HG03064 (cell line): Measurements from ENCODE around the gene METTL2B.
"Not testable (repeated sequence)": the region's sequence is repeated elsewhere in the genome, so short reads cannot be mapped to it uniquely, and the experiment has no call there.

ENCODE experiments used
- ATAC-seq: cut with Tn5 transposase; IDR thresholded peaks from one replicate; pipeline ENCODE4 v1.9.1; 2021; ENCODE audit warnings: low read depth; ENCODE audit not compliant: unreplicated experiment

METTL2B gene

DNA sequence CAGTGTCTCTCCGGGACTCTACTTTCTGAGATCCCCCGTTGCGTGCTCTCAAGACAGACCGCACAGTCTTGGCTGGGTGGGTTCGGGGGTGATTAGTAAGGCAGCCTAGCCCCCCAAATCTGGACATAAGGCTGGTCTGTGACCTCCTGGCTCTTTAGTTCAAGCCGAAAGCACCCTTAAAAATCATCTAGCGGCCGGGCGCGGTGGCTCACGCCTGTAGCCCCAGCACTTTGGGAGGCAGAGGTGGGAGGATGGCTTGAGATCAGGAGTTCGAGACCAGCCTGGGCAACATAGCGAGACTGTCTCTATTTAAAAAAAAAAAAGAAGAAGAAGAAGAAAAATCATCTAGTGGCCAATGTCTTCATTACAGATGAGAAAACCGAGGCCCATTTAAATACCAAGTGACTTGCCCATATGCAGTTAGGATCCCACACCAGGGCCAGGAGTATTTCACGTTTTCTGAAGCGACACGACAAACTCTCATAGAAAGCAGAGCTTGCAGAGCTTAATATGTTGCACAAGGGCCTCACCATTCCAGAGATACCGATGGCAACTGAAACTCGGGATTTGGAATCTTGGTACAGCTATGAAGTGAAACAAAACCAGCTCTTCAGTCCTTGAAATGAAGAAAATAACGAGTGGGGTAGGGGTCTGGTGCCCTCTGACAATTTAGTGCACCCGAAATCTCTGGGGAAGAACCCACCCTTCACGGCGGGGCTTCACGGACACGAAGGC is 21.6 kb upstream of the METTL2B start:
- no peak for ATAC-seq

DNA sequence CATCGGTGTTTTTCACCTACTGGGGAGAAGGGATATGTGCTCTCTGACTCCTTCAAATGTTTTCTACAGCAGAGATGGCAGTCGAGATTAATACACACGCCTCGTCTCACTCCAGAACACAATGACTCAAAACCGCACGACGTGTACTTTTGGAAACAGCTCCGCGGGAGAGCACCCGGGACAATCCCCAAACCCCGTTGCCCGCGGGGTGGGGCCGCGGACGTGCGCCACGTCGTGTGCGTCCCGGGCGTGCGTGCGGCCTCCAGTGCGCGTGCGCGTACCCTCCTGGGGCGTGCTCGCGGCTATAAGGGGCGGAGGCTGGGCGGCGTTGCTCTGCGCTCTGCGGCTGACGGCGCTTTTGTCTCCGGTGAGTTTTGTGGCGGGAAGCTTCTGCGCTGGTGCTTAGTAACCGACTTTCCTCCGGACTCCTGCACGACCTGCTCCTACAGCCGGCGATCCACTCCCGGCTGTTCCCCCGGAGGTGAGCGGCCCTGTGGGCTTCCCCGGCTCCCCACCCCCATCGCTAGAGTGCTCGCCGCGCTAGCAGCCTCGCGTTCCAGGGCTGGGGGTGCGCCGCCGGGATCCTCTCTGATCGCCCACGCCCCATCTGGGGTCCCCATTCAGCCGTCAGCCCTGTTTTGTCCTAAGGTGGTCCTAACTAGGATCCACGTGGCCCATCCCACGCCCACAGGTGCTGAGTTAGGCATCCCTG is 20.8 kb upstream of the METTL2B start, which contains the start of gene HILPDA:
HILPDA (plus strand) TSS at position 336 of the 712 bp plus-strand sequence. CDS start 1,391 bp downstream, outside the sequence.
- ATAC-seq, result peak; percentile 74

DNA sequence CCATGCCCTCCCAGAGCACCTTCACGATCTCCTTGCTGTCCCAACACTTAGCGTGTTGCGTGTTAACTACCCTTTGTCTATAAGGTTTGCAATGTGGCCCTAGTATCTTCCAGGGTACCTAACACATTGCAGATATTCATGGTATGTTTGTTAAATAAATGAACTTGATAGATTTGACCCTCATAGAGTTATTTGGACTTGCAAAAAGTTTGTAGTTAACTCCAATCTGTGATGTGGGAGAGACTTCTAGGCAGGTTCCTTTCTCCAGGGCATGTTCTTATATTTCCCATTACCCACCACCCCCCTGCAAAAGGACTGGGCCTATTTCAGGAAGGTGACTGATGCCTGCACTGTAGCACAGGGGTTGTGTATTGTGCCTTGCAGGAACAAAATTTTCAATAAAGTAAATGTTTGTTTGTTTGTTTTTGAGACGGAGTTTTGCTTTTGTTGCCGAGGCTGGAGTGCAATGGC is 20.3 kb upstream of the METTL2B start:
- no peak for ATAC-seq

DNA sequence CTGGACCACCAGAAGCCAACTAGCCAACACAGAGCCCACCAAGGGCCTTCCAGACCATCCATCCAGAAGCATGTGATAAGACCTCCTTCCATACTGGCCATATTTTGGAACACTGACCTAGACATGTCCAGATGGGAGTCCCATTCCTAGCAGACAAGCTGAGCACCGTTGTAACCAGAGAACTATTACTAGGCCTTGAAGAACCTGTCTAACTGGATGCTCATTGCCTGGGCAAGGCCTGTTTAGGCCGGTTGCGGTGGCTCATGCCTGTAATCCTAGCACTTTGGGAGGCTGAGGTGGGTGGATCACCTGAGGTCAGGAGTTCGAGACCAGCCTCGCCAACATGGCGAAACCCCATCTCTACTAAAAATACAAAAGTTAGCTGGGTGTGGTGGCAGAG is 19.2 kb upstream of the METTL2B start:
- not testable (repeated sequence) for ATAC-seq

DNA sequence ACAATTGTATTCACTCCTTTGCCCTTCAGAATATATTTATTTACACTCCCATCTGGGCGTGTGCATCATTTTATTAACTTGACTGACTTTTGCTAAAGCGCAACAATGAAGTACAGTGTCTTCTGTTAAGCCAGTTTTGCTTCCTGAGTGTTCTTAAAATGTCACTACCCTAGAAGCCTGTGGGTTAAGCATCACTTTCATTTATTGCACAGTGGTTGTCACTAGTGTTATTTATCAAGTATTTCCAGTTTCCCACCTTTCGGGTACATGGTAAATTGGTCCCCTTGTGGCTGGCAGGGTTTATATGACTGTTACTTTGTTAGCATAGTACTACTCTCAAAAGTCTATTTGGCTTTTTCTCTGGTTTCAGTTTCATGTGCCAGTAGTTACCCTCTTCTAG is 17.6 kb upstream of the METTL2B start:
- peak; percentile 27 for ATAC-seq

DNA sequence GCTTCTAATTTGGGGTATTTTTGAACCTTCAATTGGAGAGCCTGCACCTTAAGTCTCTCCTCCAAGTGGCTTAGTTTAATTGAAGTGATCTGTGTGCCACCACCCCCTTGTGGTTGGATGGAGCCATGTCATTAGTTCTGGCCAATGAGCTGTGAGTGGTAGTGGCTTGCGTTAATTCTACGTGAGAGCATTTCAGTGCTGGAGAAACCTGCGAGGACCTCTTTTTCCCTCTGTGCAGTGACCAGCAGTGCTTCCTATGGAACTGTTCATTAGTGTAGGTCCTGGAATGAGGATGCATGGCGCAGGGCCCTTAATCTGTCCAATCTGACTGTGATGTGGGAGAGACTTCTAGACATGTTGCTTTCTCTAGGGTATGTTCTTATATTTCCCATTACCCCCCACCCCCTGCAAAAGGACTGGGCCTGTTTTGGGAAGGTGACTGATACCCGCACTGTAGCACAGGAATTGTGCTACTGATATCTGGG is 17.1 kb upstream of the METTL2B start:
- ATAC-seq, result peak; percentile 43

DNA sequence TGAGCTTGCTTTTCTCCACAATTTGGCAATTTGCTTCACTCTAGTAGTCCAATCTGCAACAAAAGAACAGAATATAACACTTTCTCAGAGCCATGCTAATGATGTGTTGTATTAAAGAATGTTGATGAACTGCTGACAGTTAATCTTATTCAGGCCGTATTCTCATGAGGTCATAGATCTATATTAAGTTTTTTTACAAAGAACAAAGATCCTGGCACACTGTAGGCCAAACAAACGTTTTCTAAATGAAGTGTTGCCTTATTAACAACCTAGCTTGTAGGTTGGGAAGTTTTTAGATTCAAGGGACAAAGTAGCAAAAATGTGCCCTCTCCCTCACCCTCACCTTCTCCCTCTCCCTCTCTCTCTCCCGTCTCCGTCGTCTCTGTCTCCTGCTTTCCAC is 14.1 kb upstream of the METTL2B start:
- no peak for ATAC-seq

DNA sequence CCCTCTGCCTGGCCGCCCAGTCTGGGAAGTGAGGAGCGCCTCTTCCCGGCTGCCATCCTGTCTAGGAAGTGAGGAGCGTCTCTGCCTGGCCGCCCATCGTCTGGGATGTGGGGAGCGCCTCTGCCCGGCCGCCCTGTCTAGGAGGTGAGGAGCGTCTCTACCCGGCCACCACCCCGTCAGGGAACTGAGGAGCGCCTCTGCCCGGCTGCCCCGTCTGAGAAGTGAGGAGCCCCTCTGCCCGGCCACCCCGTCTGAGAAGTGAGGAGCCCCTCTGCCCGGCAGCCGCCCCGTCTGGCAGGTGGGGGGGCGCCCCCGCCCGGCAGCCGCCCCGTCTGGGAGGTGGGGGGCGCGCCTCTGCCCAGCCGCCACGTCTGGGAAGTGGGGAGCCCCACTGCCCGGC is 13.2 kb upstream of the METTL2B start:
- not testable (repeated sequence) for ATAC-seq

DNA sequence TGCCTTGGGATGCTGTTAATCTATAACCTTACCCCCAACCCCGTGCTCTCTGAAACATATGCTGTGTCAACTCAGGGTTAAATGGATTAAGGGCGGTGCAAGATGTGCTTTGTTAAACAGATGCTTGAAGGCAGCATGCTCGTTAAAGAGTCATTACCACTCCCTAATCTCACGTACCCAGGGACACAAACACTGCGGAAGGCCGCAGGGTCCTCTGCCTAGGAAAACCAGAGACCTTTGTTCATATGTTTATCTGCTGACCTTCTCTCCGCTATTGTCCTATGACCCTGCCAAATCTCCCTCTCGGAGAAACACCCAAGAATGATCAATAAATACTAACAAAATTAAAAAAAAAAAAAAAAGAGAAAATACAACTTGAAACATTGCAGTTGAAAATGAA is 12.6 kb upstream of the METTL2B start:
- not testable (repeated sequence) for ATAC-seq

DNA sequence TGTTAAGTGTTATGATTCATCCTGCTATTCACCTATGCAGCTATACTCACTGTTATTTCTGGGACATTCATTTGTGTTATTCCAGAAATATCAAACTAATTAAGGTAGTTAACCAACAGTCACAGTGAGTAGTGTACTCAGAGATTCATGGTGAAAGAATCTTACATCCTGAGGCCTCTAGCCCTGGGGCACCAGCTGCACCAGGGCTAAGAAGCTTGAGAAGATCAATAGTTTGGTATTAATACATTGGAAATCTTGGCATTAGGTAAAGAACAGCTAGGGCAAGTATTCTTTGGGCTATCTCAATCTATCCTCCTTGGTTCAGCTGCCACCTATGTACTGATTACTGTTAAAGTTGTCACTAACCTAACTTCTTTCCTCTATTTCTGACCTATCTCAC is 9.7 kb upstream of the METTL2B start:
- not testable (repeated sequence) for ATAC-seq

DNA sequence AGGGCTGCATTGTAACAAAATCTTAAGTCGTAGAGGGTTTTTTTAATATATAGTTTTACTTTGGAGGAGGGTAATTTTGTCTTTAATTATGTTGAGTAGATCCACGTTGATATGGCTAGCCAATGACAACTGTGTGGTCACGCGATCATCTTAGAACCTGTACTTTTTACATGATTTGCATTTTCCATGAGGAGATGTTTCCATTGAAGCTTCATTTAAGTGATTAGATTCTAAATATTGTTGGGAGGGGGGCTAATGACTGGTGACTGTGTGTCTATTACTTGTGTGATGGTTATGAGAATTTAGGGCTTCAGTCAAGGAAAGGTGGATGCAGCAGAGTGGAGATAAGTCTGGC is 765 bp downstream of the METTL2B start:
- not testable (repeated sequence) for ATAC-seq

DNA sequence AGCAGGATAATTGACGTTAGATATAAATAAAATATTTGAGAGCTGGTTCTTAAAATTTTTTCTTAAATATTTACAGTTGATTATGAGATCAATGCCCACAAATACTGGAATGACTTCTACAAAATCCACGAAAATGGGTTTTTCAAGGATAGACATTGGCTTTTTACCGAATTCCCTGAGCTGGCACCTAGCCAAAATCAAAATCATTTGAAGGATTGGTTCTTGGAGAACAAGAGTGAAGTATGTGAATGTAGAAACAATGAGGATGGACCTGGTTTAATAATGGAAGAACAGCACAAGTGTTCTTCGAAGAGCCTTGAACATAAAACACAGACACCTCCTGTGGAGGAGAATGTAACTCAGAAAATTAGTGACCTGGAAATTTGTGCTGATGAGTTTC is 2.5 kb downstream of the METTL2B start:
- not testable (repeated sequence) for ATAC-seq

DNA sequence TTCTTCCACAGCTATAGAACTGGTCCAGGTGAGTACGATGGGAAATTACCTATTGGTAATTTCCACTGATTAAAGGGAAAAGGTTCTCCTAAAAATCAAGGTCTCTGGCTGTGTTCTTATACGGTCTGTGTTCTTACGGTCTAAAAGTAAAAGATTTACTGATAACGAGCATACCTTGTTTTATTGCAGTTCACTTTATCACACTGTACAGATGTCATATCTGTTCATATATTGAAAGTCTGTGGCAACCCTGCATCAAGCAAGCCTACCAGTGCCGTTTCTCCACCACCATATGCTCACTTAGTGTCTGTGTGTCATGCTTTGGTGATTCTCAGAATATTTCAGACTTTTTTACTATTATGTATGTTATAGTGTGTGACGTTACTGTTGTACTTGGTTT is 11.6 kb downstream of the METTL2B start:
- ATAC-seq, result not testable (repeated sequence)

DNA sequence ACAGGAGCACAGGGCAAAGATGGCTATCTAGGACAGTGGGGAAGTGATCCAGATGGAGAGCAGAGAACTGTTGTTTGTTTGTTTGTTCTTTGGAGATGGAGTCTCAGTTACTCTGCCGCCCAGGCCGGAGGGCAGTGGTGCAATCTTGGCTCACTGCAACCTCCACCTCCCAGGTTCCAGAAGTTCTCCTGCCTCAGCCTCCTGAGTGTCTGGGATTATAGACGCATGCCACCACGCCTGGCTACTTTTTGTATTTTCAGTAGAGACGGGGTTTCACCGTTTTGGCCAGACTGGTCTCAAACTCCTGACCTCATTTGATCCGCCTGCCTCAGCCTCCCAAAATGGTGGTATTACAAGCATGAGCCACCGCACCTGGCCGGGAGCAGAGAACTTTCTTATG is 20.9 kb downstream of the METTL2B start:
- no peak for ATAC-seq

DNA sequence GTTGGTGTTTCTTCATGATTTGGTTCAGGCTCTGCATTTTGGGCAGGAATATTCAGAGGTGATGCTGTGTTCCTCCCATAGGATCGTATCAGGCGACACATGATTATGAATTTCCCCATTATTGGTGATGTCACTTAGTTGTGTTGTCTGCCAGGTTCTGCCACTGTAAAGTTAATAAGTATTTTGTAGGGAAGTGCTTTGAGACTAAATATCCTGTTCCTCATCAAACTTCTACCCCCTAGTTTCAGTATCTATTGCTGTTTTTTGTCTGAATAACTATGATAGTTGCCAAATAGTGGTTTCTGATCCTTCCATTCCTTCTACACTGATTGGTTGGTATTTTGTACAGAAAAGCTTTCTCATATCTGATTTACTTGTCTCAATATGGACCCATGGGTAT is 28.9 kb downstream of the METTL2B start:
- ATAC-seq, result not testable (repeated sequence)

DNA sequence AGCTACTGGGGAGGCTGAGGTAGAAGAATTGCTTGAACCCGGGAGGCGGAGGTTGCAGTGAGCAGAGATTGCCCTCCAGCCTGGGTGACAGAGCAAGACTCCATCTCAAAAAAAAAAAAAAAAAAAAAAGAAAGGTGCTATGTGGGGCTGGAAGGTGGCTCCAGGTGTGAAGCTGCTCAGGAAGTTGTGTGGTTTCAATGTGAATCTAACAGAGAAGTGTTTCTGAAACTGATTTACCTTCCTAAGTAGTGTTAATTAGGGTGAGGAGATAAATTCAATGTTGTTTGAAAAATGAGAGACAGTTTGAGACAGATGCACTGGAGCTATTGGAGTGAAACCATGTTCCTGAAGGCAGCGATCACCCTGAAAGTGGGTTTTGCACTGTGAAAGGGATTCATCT is 30.3 kb downstream of the METTL2B start:
- ATAC-seq, result peak; percentile 57

DNA sequence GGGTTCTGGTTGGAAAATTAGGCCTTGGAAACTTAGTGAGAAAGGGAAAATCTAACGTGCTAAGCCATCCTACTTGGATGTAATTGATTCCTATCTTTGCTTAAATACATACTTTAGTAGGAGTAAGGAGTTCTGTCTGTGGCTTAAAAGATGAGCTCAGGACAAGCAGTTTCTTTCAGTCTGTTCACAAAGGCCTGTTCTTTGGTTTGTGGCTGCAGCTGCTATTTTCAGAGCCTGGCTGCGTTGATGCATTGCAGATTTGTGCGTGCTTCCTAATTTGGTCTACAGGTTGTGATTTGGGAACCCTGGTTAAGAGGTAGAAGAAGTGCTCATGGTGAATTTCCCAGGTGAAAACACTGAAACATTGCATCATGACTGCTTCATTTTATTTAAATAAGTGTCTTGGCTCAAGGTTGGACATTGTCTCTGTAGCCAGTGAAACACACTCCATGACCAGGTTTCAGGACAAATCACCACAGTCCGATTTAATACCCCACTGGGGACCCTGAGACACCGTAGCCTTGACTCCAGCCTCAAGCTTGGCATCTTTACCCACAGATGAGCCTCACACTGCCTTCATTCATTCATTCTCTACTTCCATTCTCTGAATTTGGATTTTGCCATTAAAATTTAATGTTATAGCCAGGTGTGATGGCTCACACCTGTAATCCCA is 30.9 kb downstream of the METTL2B start:
- ATAC-seq, result not testable (repeated sequence)

DNA sequence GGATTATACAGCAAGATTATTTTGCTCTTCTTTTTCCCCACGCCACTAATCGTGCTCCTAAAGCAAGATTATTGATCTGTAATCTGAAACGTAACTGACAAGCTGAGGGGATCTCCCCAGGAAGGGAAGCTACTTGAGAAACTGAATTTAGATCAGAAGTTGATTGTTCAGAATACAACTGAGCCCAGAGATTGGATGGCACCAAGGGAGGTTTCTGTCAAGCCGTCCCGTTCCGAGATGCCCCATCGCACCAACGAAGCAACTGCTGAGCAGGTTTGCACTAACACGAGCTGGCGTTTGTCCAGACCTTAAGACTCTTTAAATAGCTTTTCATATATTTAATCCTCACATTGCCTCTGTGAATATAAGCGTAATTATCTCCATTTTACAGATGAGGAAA is 35.1 kb downstream of the METTL2B start:
- ATAC-seq, result not testable (repeated sequence)

DNA sequence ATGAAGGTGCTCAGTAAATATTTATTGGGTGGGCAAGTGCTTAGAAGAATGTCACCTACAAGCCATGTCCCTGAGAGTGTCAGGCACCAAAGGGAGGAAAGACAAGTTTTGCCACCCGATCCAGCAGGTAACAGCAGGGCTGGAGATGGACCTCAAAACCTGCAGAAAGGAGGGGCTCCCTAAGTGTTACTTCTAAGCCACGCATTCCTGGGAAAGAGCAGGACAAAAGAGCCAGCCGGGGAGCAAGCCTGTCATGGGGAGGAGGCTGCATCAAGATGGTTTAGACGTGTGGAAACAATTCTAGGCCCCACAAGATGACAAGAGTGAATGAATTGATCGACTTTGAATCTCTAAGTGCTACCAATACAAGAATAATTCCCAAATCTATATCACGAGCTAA is 38.7 kb downstream of the METTL2B start:
- not testable (repeated sequence) for ATAC-seq

DNA sequence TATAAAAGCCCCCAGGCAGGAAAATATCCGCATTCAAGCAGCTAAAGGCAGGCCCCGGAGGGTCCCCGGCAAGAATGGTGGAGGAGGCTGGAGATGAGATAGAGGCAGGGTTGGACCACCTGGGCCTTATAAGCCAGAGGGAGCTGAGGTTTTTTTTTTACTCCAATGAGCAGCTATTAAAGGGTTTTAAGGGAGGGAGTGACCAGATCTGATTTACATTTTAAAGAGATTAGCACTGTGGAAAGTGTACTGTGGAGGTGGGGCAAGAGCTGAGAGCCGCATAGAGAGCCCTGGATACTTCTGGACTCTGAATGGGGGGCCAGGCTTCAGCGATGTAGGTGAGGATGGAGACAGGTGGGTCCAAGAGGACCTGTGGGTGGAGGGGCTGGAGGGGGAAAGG is 40.5 kb downstream of the METTL2B start:
- ATAC-seq, result not testable (repeated sequence)
